CD4-positive, alpha-beta T cell treated with Interleukin-10 for 1 hour (primary cell): ENCODE measurements around the gene RCAN2.

Source experiments
- DNase-seq: peaks from one replicate; pipeline ENCODE4 v3.0.0-alpha.2; 2020

The RCAN2 gene

GRCh38 chr6:46246081-46246480 is 245.2 kb downstream of the RCAN2 start:
- DNase-seq, result no peak

GRCh38 chr6:46244670-46245069 is 246.6 kb downstream of the RCAN2 start:
- DNase-seq, result no peak

DNA sequence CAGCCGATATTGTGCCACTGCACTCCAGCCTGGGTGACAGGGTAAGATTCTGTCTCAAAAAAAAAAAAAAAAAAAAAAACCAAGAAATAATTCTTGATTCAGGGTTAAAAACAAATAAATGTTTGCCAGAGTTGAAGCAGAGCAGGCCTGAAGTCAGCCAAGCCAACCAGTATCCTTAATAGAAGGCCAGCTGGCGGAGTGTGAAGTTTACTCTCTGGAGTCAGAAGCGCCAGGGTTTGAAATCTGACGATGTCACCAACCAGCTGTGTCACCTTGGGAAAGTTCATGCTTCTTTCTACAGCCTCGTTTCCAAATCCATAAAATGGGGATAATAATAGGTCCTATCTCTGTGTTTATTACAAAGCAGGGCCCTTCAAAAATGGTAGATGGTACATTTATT is 247.5 kb downstream of the RCAN2 start:
- no peak for DNase-seq

- DNase-seq, result no peak
Measured at GRCh38 chr6:46242921-46243320, 248.3 kb downstream of the RCAN2 start.

- DNase-seq, result no peak
Measured at GRCh38 chr6:46240866-46241565, 250.2 kb downstream of the RCAN2 start.

DNA sequence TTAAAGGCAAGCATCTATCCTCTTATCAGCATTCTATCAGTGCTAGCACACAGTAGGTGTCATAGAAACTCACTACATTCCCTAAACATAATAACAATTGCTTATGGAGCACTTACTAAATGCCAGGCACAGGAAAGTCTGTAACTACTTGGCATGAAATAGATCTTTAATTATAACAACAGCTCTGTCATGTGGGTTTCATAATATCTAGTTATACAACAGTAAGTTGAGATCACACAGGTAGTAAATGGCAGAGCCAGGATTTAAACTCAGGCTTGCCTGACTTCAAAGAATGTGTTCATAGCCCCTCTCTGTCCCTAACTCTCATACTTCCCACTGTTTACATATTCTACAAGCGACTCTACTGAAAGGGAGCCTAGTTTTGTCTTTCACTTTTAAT is 254.5 kb downstream of the RCAN2 start:
- DNase-seq, result no peak

DNA sequence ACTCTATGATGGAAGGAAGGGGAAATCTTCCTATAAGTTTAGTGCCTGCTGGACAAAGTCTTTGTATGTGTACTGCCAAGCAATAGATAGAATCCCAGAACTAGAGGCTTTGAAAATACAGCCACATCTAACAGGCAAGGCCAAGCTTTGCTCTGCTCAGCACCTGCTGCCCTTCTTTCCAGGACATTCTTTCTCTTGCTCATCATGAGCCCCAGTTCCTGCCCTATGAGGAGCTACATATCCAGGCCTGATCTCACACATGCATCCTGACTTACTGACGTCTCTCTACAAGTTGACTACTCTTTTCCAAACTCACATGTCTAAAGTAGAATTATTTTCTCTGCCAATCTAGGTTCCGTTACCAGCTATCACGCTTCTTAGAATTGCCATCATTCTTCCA is 256.0 kb downstream of the RCAN2 start:
- DNase-seq, result no peak

- no peak for DNase-seq
Measured at GRCh38 chr6:46234700-46235099, 256.5 kb downstream of the RCAN2 start.

DNA sequence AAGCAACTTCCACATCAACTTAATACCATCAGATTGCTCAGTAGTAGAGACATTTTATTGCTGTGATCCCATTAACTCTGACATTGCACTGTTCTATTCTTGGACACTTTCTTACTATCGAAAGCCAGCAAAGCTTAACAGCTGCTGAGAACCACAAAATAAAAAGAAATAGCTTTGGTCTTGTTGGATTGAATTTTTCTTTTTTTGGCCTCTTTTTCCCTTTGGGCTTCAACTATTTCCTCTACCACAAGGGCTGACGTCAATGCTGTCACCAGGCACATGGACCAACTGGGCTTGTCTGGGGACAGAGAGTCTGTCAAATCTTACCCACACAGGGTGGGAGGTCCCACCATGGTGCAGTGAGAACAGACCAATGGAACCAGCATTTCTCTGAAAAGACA is 257.1 kb downstream of the RCAN2 start:
- DNase-seq, result no peak

GRCh38 chr6:46233129-46233528 is 258.1 kb downstream of the RCAN2 start:
- DNase-seq, result no peak

DNA sequence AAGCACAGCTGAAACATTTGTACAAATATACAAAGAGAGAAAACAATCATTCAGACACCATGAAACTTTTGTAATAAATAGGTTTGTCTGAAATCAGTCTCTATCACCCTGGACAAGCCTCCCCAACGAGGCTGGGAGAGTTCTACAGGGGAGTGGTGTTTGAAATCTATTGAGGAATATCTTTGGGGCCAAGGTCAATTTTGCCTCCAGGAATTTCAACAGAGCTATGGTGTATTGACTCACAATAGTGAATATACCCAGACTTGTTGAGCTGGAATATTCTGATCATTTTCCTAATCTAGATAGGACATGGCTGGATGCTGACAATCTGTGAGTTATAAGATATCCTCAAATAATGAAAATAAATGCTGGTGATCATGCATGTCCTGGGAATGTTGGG is 269.0 kb downstream of the RCAN2 start:
- no peak for DNase-seq

DNA sequence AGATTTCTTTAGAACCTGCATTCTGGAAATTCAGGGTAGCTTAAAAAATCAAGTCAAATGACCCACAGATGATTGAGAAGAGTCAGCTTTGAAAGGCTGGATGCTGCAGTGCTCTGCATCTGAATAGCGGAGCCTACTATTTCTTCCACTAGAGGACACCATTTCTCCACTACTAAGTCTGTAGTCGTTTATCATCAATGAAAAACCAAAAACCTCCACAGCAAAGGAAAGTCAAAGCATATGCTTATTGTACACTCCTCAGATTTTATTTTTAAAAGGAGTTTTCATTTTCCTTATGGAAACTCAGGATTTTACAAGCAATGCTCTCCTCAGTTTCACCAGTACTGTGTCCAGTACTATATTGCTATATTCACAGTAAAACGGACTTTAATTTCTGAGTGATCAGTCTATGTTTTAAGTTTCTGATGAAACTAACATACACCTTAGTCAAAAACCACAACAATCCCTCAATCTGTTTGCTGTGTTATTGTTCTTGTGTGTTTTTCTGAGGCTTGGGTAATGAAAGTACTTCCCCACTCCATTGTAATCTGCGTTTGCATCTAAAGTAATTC is 269.9 kb downstream of the RCAN2 start:
- peak; percentile 30 for DNase-seq

GRCh38 chr6:46220352-46221221 is 270.7 kb downstream of the RCAN2 start:
- no peak for DNase-seq

GRCh38 chr6:46219661-46220060 is 271.6 kb downstream of the RCAN2 start:
- DNase-seq, result no peak

- no peak for DNase-seq
Measured at GRCh38 chr6:46218457-46218856, 272.8 kb downstream of the RCAN2 start.

DNA sequence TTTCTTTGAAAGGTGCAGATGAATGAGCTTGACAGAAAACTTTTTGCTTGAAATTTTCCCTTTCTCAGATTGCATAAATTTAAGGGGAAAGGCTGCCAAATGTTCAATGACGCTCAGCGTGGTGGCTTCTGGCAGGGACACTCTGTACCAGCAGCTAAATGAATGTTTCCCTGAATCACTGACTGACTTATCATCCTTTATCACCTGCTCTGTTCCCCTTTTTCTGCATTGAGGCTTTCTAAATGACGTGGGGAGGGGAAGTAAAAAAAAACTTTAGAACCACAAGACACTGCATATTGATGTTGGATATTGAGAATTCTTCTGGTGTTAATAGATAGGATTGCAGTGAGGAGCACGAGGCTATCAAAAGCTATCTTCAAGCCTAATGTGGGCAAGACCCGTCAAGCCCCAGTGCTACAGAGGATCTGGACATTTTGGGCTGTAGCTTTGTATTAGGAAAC is 273.5 kb downstream of the RCAN2 start:
- no peak for DNase-seq

DNA sequence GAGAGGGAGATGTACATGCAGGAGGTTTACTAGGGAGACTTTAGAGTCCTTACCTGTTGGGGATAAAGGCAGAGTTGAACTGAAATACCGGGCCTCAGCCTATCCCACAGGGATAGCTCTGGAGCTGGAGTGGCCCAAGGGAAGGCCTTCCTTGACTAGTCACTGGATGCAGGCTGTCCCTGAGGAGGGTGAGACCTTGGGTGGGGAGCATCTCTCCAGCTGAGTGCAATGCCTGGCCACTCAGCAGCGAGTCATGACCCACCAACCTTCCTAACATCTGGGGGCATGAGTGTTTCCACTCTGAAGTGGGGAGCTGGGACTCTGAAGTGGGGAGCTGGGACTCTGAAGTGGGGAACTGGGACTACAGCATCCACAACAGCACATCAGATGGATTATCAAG is 274.4 kb downstream of the RCAN2 start:
- no peak for DNase-seq

- no peak for DNase-seq
Measured at GRCh38 chr6:46215777-46216176, 275.5 kb downstream of the RCAN2 start.

GRCh38 chr6:46215213-46215612 is 276.0 kb downstream of the RCAN2 start:
- no peak for DNase-seq

GRCh38 chr6:46211917-46212316 is 279.3 kb downstream of the RCAN2 start:
- no peak for DNase-seq

DNA sequence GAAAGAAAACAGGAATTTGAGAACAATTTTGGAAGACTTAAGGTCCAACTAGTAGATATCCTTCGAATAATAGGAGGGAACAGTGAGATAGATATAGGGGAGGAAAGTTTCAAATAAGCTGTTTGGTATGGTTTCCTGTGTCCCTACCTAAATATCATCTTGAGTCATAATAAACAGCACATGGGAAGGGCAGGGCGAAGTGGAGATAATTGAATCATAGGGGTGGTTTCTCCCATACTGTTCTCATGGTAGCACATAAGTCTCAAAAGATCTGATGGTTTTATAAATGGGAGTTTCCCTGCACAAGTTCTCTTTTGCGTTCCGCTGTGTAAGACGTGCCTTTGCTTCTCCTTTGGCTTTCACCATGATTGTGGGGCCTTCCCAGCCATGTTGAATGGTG is 281.0 kb downstream of the RCAN2 start:
- DNase-seq, result no peak

- DNase-seq, result no peak
Measured at GRCh38 chr6:46208303-46208702, 282.9 kb downstream of the RCAN2 start.

GRCh38 chr6:46207174-46207573 is 284.1 kb downstream of the RCAN2 start:
- DNase-seq, result no peak
